HG02852 (cell line): Measurements from ENCODE around the gene RCAN1.

ENCODE experiments used
- ATAC-seq: cut with Tn5 transposase; IDR thresholded peaks from one replicate; pipeline ENCODE4 v1.9.1; 2021; ENCODE audit warnings: mild to moderate bottlenecking, moderate library complexity; ENCODE audit not compliant: unreplicated experiment

The RCAN1 gene

GRCh38 chr21:34599534-34600101 lies 15.3 kb downstream of the RCAN1 start:
- no peak for ATAC-seq

DNA sequence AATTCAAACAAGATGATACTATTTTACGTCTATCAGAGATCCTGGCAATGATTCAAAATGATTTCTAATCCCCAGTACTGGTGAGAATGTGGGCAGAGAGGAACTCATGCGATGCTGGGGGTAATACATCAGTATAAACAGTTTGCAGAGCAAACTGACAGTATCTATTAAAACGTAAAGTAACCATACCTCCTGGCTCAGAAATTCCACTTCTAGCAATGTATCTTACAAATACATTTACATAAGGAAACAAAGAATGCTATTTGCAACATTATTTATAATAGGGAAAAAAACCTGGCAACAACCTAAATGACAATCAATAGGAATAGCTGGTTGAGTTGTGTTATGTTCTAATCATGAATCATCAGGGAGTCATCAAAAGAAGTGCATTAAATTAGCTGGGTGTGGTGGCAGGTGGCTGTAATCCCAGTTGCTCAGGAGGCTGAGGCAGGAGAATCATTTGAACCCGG lies 15.9 kb downstream of the RCAN1 start:
- no peak for ATAC-seq

DNA sequence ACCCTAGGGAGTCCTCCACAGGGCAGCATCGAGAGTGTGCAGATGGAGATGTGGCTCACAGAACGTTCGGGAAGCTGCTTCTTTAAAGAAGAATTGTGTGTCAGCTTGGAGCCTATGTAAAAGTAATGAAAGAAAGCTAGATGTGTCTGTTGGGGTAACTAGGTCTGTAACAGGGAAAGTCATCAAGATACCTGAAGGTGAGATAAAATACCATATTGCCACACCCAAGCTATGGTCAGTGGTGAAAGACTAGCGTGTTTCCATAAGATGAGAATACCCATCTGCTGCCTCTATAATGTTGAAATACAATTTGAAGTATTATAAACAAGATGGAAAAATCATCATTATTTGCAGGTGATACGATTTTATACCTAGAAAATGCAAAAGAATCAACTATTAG lies 17.5 kb downstream of the RCAN1 start:
- ATAC-seq: no peak

DNA sequence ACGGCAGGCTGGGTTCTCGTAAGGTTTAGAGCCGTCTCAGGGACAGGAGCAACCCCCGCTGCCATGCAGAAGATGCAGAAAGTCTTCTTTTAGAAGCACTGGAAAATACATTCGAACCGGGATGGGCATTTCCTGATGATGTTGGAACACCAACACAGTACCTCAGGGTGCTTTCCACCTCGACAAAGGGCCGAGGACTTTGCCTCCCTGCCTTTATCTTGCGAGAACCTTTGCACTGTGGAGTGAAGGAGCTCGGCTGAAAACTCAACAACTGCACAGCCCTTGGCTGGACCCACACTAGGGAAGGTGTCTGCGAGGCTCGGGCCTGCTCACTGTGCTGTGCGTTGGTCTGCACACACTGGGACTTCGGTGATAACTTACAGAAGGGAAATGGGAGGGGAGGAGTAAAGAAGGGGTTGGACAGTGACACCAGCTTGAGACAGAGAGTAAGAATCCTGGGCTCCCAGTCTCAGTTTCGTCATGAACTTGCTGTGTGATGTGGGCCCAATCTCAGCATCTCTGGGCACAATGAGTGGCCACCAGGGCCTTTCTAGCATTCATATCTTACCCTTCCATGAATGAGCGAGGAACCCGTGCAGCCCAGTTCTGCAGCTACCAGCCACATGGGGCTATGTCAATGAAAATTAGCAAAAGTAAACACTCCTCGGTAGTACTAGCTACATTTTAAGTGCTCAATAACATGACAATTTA lies 18.2 kb downstream of the RCAN1 start:
- ATAC-seq: no peak

- no peak for ATAC-seq
These were observed 19.5 kb downstream of the RCAN1 start for GRCh38 chr21:34595457-34595856.

GRCh38 chr21:34594566-34595234 lies 20.2 kb downstream of the RCAN1 start:
- no peak for ATAC-seq

GRCh38 chr21:34593954-34594531 lies 20.9 kb downstream of the RCAN1 start:
- ATAC-seq: no peak

DNA sequence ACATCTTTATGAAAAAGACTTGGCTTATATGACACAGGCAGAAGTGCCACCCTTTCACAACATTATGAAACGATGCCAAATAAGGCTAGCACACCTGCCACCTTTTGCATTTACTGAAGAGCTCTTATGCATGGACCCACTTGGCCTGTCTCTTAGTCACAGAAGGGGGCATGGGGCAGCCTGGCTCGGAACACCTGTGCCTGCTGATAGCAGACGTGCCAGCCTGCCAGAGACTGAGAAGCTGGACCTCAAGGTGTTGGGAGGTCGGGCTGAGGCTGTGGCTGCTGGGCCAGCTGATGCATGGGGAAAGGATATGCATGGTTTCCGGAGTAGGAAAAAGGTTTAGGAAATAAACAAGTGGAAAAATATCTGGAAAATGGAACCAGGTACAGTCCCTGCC lies 21.5 kb downstream of the RCAN1 start:
- ATAC-seq: no peak

DNA sequence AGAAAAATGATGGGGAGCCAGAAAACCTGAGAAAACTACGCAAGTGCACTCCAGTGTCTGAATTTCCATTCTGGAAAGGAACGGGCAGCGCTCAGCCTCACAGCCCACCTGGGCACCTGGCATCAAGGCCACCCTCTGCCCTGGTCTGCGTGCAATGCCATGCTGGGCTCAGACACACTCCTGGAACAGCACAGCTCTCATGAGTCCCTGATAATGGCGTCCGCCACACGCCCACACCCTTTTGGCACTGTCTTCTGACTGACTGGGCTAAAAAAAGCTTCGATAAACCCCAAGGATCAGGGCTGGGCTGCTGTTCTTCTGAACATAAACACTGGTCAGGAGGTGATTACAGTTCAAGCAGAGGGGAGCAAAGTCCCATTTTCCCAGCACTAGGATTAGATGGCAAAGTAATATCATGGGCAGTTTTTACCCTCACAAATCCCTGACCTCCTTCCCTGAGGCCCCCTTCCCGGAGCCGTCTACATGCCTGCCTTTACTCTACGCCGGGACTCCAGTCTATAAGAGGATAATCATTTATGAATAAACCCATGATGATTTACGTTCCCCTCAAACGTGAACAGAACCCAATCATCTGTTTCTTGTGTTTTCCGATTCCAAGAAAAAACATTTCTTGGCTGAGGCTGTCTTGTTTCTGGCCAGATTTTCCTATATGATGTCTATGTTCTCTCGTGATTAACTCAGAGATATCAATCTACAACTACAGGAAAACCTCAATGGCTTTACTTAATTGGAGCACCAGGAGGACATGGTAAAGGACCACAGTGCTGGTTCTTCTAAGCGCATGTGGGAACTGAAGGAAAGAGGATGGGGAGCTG lies 22.6 kb downstream of the RCAN1 start:
- no peak for ATAC-seq

DNA sequence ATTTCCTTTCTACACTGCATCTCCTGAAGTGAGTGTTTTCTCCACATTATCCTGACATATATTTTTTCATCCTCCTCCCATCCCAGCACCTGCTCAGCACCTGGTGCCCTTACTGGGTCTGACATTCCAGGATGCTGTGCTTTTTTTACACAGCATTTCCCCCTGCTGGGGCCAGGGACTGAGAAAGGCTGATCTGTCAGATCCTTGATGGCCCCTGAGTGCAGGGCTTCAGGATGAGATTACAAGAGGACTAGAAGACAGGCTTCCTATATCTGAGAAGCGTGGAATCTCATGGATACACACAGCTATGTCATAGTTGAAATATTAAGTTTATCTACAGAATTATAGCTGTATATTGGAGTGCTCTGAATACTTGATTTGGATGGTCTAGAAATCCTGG lies 24.4 kb downstream of the RCAN1 start:
- no peak for ATAC-seq

DNA sequence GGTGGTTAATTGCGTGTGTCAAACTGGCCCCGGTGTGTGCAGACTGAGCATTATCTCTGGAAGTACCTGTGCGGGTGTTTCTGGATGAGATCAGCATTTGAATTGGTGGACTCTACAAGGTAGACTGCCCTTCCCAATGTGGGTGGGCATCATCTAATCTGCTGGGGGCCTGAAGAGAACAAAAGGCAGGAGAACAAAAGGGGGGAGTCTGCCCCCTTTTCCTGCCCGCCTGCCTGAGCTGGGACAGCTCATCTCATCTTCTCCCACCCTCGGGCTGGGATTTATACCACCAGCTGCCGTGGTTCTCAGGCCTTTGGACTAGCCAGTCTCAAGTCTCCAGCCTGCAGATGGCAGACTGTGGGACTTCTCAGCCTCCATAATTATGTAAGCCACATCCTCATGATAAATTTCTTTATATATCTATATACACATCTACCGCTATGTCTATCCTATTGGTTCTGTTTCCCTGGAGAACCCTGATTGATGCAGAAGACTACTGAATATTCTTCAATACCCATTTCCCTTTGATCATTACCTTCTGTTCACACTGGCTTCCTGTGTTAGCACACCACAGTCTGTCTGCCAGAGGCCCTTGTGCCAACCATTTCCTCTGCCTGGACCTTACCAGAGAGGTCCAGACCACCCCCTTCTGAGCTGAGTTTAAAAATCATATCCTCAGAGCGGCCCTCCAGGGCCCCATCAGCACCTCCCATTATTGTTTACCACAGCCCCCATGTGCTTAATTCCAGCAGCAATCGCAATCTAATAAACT lies 25.2 kb downstream of the RCAN1 start:
- no peak for ATAC-seq

GRCh38 chr21:34583926-34584563 lies 30.9 kb downstream of the RCAN1 start:
- no peak for ATAC-seq

GRCh38 chr21:34582506-34583150 lies 32.3 kb downstream of the RCAN1 start:
- ATAC-seq: no peak

GRCh38 chr21:34580181-34580700 lies 34.7 kb downstream of the RCAN1 start:
- ATAC-seq: no peak

GRCh38 chr21:34579411-34579810 lies 35.5 kb downstream of the RCAN1 start:
- no peak for ATAC-seq

DNA sequence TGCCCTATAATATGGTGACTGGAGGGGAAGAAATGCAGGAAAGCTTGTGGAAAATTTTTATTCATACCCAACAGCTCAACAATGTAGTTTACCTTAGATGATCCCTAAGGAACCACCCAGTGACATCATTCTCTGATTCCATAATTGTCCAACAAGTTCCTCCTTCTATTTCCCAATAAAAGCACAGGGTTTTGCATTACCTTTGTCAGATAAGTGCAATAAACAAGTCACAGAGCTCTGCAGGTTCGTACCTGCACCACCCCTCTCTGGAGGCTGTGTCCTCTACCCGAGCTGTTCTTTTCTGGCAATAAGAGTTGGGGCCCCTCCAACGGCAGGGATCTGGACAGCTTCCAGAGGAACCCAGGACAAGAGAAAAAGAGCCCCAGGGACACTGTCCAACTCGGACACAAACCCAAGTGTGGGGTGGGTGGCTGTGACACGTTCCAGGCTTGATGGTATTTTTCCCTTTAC lies 38.8 kb downstream of the RCAN1 start:
- ATAC-seq: no peak

GRCh38 chr21:34574601-34575529 lies 40.0 kb downstream of the RCAN1 start:
- ATAC-seq: no peak

GRCh38 chr21:34571994-34572393 lies 42.9 kb downstream of the RCAN1 start:
- no peak for ATAC-seq
